D341Med (cell line): Measurements from ENCODE around the gene NBAS.

Source experiments
- DNase-seq: peaks from one replicate; pipeline ENCODE4 v3.0.0; 2012; ENCODE audit warnings: low spot score

NBAS gene

DNA sequence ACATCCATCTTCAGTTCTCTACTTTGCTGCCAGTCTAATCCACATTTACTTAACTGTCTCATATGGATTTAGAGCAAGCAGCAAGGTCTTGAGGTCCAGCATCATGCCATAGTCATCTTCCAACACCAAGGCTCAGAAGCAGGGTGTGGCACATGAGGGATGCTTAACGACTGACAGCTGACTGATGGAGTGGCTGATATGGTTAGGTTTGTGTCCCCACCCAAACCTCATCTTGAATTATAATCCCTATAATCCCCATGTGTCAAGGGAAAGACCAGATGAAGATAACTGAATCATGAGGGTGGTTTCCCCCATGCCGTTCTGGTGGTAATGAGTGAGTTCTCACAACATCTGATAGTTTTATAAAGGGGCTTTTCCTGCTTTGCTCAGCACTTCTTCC lies 257.3 kb downstream of the NBAS start:
- DNase-seq, result no peak

DNA sequence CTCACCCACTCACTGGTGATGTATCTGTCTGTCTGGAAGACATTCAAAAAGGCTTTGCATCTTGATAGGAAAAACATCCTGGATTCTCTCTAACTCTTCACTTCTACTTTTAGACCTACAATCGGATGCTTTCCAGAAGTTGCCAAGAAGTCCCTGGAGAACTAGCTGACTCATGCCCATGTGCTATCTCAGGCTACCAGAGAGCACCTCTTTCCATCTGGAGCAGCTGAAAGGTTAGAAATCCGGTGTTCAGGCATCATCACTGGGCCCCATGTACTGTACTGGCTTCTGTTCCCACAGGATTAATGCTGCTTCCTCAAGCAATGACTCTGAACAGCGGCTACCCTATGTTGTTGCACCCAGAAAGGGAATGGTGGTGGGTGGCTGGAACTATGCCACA lies 259.0 kb downstream of the NBAS start:
- DNase-seq, result no peak

DNA sequence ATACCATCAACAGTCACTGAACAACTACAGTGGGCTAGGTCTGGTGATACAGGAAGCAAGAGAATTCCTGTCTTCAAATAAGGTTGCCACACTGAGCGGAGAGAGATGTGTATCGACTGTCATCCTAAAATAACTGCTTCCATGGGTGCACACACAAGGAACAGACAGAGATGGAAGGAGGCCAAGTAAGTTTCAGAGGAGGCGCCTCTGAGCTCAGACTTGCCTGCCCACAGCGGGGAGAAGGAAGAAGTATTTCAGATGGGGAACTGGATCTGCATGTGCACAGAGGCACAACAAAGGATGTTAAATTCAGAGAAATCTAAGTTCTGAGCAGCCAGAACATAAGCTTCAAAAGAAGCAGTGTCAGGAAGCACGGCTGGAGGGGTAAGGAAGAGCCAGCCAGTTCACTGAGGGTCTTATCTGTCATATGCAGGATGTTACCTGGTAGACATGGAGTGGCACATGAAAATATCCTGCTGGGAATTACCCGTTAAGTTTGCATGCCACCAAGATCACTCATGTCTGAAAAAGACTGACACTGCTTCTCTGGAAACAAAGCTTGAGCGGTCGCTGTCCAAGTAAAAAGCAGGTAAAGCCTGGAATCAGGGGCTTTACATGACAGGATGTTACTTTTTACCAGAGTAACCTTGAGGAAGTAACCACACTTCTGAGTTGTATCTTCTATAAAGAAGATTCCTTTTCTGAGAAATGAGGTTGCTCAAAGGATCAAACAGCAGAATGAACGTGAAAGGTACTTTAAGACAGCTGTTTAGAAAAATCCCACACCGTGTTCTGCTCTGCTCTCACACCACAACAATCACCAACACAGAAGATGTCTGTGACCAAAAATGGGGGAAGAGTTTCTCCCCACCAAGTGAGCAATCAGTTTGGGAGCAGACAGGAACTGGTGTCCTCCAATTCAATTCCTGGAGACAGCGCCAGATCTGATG lies 260.2 kb downstream of the NBAS start:
- DNase-seq, result no peak

DNA sequence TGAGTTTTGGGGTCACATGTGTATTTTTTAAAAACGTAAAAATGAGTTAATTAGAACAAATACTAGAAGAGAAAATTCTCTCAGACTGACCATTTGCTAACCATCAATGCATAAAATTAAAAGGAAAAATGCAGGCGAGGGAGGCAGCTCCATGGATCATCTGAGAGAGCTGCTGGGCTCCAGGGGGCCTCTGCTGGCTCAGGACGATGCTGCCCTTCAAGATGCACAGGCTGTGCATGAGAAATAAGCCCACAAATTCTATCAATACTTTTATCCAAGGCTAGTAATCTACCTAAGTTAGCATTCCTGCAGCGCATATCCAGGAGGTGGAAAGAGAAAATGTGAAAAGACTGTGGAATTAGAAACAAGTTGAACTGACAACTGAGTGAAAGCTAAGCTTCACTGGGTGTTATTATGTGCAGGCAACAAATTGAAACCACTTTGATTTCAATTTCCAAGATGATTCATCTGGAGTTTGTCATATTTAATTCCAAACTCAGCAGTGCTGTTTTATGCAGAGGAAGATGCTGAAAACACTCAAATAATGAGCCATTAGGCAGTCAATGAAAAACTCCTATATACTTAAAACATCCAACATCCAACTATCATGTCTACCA lies 261.1 kb downstream of the NBAS start:
- no peak for DNase-seq

DNA sequence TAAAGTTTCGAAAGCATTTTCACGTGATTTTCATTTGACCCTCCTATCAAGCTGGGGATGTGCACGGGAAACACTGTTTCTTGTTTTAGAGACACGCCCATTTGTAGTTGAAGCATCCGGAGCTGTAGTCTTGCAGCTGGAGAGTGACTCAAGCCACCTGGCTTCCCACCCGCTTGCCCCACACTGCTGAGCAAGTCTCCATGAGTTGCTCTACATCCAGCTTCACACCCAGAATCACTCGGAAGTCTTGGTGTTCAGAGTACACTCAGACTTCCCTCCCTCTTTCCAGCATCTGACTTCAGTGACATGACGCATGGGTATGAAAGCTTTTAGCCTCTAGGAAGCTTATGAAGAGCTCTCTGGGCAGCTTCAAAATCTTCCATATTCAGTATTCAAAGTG lies 262.4 kb downstream of the NBAS start:
- DNase-seq, result no peak

DNA sequence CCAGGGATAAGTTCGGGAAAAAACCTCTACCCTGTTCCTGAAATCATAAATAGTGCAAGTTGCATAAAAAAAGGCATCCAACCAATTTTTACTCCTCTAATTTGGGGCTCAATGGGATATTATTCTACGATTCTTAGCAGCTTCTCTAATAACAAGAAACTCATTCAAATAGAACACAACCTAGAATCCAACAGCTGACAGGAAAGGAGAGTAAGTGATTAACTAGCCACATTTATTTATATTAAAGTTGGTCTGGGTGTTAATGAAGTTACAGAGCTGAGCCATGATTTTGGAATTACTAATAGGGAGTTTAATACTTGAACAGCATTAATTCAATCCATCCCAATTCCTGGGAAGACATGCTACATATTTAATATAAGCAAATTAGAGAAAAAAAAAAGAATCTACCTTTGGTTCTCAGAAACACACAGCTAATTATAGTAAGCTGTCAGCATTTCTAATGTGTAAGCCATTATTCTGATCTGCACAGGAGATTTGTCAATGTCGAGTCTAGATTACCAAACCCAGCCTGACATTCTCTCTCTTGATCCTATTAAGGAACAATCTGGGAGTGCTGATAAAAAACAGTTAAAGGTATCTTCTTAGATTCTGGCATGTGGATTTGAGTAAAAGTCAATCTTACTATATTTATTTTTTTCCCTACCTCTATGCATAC lies 267.7 kb downstream of the NBAS start:
- no peak for DNase-seq

DNA sequence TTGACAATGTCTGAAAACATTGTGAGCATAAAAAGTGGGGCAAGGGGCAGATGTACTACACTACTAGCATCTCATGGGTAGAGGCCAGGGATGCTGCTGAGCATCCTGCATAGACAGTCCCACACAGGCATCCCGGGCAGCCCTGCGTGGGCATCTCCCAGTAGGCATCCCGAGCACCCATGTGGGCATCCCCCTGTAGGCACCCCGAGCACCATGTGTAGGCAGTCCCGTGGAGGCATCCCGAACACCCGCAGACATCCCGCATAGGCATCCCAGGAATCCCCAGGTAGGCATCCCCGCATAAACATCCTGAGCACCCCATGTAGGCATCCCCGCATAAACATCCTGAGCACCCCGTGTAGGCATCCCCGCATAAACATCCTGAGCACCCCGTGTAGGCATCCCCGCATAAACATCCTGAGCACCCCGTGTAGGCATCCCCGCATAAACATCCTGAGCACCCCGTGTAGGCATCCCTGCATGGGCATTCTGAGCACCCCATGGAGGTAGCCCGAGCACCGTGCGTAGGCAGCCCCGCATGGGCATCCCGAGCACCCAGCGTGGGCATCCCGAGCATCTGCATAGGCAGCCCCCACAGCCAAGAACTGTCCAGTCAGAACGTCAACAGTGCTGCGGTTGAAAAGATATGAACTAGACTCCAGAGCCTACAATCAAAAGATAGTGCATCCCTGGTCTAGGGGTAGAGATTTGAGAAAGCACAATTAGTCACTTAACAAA lies 273.5 kb downstream of the NBAS start:
- DNase-seq, result no peak

DNA sequence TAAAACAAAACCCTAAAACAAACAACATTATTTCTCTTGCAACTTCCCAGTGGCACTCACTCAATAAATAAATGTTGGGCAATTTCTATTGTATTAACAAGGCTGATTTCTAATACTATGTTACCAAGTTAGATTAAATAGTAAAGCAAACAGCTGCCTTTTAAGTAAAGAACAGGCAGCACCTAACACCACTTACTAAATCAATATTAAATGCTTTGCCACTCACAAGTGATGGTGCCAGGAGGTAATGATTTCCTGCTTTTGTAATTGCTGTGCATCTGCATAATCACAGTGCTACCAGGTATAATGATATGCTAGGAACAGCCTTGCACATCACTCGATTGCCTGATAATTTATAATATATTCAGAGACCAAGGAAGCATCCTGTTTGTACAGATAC lies 276.5 kb downstream of the NBAS start:
- DNase-seq, result no peak

DNA sequence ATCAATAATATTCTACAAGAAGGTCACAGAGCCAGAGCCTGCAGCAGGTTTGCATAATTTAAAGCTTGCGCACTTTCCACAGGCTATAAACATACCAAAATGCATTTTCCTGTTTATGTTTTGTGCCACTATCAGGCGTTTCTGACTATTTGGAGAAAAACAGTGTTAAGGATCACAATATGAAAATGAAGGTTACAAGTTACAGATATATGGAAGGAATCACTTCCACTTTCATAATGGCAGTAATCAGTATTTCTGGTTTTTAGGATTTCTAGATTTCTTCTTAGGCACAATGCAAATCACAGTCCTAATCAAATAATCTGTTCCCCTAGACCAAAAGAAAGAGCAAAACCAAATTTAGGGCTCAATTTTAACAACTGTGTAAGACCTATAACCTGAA lies 279.5 kb downstream of the NBAS start:
- DNase-seq, result no peak

DNA sequence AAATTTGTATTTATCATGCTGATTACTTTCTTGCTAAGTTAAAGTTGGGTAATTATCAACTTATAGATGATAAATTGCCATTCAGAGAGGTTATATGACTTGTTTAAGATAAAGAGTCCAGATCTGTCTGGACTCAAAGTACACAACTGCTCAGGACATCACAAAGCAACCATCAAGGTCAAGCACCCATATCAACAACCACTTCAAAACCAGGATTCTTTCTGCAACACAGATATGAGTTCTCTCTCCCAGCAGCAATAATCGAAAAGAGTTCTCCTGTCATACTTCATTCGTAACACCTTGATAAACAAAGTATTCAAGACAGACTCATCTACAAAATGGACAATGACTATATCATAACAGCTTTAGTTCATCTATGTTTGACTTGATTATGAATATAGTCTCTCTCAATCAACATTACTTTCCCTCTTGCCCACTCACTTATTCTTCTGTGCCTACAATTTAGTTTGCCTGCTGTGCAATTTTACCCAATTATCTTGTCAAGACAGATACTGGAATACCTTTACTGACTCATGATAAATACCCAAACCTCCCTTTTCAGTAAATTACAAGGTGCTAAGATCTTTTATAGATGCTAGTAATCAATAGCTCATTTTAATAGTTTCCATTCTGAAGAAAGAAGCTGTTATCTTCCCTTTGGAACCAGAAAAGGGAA lies 281.8 kb downstream of the NBAS start:
- DNase-seq, result no peak

DNA sequence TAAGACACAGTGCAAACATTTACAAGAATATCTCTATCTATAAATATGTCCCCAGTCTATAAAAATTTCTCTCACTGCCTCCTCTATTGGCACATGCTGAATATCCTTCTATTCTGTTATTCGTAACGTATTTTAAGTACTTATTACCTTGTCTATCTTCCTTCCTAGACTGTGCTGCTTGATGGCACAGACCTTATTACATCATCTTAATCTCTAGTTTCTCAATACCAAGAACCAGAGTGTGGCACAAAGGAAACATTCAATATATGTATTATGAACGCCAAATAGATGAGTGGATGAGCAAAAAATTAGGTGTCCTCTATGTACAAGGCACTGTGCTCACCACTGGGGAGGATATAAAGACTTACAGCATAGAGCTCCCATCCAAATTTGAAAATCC lies 282.8 kb downstream of the NBAS start:
- DNase-seq, result no peak

DNA sequence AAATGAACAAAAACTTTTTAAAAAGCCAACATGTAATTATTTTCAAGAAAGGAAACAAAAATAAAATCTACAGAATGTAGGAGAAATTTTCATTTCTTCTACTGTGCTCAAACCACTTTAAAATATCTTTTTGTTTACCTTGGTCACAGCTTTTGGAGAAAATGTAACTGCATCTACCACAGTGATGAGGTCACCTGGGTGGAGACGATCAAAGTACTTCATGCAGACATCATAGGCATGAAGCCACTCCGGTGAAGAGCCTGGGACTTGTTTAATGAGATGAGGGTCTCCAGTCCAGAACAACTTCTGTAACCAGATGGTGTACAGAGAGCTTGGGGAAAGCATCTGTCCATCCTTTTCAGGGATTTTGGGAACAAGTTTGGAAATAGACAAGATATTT lies 285.8 kb downstream of the NBAS start:
- no peak for DNase-seq

DNA sequence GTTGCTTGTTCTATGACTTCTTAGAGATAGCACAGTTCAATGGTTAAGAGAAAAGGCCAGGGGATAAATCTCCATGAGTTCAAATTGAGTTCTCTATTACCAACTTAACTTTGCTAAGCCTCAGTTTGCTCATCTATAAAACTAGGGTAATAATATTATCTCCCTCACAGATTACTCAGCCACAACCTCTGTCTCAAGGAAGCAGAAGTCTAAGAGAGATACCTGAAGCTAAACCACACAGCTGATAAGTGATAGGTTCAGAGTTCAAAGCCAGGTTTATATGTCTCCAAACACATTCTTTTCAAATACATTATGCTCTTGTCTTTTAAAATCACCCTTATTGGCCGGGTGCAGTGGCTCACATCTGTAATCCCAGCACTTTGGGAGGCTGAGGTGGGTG lies 287.7 kb downstream of the NBAS start:
- DNase-seq, result no peak

DNA sequence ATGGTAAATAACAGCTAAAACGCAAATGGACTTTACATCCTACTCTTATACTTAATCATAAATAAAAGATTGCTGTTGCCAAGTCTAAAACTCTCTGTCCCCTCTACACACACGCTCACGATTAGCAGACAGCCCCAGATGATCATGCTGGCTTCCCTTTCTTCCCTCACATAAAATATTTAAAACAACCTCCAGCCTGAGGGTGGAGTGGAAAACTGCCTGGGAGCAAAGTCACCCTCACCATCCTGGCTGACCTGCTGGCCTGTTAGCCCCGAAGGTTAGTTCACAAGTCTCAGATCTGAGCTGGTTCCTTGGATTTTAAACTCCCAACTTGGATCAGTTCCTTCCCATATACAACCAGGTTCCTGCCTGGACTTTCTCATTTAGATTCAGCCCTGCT lies 288.2 kb downstream of the NBAS start:
- DNase-seq, result no peak

DNA sequence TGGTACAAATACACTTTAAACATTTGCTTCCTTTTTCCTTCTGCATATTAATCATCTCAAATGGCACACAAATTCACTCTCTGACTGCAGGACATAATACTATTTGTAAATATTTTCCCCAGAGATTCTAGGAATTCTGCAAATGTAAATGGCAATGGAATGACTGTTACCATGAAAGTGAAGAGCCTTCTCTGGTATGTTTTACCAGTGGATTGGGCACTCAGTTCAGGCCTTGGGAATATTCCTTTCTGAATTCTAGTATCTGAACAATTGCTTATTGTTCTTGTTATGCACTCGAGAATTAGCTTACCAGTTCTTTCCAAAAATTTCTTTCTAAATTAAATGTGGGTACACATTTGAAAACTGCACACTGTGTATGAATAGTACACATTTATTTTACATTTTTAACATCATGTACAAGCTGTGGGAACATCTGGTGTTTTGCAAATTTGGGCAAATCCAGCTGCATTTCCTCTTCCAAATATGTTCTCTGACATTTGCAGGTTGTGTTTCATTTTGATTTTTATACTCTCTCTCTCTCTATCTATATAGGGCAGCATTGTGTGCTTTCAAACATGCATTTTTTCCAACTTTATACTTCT lies 289.1 kb downstream of the NBAS start:
- DNase-seq, result no peak

DNA sequence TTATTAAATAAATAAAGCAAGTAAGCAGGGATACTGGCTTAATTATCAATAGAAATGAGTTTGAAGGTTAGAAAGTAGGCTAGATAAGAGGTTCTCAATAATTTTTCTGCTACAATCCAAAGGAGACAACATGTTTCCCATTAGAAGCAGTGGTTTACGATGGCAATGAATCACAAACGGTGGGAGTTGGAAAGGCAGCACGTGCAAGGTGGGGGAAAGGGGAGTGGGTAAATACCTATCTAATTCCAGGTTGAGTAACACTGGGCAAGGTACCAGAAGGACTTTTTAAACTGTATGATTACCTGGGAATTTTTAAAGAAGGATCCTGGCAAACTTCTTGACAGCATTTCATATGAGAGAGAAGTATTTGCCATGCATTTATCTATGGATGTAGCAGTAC lies 289.9 kb downstream of the NBAS start:
- DNase-seq, result no peak

DNA sequence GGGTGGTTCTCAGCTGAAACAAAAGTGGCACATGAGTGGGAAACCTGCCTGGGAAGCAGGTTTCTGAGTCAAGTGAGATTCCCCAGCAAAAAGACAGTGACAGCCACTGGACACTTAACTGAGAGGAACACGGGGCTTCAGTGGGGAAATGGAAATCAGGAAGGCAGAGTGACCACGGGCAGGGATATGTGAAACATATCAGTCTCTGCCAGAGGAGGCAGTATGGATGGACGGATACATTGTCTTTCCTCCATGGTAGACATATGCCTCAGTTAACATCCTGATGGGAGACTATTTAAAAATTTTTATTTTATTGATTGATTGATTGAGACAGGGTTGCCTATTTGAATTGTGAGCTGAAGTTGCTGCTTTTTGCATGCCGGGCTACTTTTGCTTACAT lies 292.1 kb downstream of the NBAS start:
- DNase-seq, result no peak

DNA sequence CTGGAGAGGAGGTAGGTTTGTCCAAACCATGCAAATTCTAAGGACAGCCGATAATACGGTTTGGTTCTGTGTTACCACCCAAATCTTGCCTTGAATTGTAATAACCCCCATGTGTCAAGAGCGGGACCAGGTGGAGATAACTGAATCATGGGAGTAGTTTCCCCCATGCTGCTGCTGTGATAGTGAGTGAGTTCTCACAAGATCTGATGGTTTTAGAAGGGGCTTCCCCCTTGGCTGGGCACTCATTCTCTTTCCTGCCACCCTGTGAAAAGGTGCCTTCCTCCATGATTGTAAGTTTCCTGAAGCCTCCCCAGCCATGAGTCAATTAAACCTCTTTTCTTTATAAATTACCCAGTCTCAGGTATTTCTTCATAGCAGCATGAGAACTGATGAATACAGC lies 295.2 kb downstream of the NBAS start:
- no peak for DNase-seq

DNA sequence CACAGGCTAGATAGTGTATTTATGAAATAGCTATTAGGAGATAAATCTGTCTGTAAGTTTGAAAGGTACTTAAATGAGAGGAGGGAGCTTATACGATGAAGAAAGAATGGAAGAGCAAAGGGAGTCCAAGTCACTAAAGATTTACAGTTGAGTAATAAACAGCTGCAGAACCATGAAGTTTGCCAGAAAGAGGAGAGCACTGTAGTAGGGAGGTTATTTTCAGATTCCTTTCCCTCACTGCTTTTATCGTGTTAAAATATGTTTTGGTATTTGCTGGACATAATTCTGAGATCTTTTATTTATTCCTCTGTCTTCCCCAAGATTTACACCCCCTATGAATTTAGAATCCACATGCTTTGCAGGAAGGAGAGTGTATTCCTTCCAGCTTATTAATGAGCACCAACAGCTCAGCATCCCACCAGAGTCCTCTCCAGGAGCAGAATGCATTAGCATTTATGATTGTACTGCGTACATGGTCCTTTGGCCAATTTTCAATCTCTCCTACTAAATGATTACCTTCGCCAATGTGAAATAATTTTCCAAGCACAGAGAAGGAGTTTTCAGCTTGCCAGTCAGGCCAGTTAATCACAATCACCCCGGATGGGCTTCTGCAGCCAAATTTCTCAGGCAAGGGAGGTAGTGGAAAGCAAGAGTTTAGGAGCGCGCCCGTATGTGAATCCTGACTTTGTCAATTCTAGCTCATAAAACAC lies 297.0 kb downstream of the NBAS start:
- DNase-seq, result no peak

DNA sequence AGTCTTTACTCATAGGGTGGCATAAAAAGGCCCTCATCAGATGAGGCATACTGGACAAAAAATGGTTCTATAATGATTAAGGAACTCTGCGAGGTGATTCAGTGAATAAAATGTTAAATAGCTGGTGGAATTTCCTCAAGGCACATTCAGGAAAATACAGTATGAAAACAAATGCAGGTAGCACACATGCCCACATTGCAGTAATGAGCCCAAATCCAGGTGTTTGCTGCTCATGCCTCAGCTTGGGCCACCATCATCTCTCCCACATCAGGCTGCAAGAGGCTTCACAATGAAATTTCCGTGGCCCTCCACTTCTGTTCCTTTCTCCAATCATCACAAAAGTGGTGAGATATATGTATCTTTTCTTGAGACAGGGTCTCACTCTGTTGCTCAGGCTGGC lies 298.3 kb downstream of the NBAS start:
- DNase-seq, result no peak

DNA sequence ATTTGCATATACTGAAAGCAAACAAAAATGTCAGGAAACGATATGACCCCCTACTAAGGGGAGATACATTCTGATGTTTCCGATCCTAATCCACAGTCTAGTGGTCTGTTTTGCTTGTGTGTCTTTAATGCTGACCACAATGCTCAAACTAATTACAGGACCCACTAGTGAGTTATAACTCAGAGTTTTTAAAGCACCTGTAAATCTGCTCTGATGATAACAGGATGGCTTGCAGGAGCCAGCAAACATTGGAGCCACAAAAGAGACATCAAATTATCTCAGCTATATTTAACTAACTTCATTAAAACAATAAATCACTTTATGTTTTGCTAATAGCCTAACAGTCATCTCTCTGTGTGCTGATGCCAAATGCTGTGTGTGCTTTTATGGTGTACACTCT lies 300.3 kb downstream of the NBAS start:
- DNase-seq, result no peak
